ENCODE results near the gene ATP13A4.
"Not testable (repeated sequence)": the region's sequence is repeated elsewhere in the genome, so short reads cannot be mapped to it uniquely, and the experiment has no call there.

ATP13A4 gene

GRCh38 chr3:193553586-193553985 lies 1.1 kb downstream of the ATP13A4 start:
- DNase-seq = no peak

GRCh38 chr3:193552923-193553322 lies 1.8 kb downstream of the ATP13A4 start:
- no peak for DNase-seq

DNA sequence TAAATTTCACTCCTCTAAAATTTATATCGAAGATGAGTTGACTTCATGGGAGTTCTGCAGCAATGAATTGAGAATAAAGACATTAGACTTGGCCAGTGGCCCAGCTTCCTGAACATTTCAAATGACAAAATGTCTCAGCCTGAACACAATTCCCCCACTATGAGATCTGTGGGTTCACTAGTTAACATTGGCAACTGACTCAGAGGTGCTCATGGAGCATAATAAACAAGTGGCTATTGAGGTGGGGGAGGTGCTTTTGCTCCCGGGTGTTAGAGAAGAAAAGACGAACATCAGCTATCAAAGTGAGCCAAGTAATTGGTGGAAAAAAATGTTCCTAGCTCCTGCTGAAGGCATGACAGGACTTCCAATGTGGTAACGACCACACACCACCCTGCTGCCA lies 6.3 kb downstream of the ATP13A4 start:
- no peak for DNase-seq

DNA sequence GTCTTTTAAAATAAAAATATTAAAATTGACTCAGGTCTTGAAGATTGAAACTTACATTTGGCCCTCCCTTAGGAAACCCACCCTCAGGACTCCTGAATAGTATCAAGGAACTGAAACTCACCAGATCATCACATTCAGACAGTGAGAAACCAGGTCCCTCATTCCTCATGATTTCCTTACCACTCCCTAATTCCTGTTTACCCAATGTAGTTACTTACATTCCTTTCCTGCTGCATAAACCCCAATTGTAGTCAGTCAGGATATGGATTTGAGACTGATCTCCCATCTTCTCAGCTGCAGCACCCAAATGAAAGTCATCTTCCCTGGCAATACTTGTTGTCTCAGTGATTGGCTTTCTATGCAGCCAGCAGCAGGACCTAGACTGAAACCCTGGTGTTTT lies 8.6 kb downstream of the ATP13A4 start:
- DNase-seq = no peak

- no peak for DNase-seq
Observed at GRCh38 chr3:193545304-193545703, 9.4 kb downstream of the ATP13A4 start.

DNA sequence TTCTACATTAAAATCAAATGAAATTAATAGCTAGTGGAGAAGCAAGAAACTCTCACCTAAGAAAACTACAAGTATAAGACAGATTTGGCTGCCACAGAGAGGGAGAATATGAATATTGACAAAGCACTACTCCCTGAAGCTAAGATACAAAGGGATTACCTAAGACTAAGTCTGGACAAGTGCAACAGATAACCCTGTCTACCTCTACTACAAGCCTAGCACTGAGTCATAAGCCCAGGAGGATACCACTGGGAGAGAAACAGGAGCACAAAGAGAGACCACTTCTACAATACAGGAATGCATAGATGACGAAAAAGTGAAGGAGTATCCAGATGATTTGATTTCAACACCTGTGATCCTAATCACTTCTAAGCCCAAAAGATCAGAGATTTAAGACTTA lies 10.4 kb downstream of the ATP13A4 start:
- no peak for DNase-seq

GRCh38 chr3:193530231-193531165 lies 24.2 kb downstream of the ATP13A4 start:
- no peak for DNase-seq

- DNase-seq = not testable (repeated sequence)
Observed at GRCh38 chr3:193526085-193526484, 28.6 kb downstream of the ATP13A4 start.

- DNase-seq = no peak
Observed at GRCh38 chr3:193522473-193522872, 32.2 kb downstream of the ATP13A4 start.

DNA sequence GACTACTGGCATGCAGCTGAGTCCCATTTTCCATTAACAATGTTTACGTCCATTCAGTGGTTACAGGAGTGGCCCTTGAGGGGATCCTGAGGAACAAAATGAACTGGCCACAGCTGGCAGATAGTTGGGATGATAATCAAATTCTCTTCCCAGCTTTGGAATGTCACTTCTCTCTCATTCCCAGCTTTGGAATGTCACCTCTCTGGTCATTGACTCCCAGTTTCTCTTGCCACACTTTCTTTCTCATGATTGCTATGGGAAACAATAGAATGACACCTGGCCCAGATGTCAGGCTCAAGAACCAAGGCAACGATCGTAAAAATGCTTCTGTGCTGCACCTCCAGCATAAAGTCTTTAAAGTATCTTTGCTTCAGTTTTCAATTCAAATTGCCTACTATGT lies 34.0 kb downstream of the ATP13A4 start:
- no peak for DNase-seq

- no peak for DNase-seq
Observed at GRCh38 chr3:193515966-193516365, 38.7 kb downstream of the ATP13A4 start.

DNA sequence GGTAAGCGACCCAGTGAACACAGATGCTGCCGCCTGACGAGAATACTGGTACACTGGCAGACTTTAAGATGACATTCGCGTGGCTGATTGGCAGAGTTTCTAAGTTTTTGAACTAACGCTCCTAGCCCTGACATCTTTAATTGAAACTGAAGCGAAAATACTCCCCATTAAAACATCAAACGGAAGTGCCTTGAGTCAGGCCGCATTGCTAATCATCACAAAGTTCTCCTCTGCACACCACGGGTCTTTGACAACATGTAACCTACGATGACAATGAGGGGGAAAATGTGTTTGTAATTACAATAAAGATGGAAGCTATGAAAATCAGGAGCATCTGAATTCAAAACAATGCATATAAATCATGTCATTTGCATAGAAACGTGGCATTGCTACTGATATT lies 44.5 kb downstream of the ATP13A4 start:
- DNase-seq = no peak

- DNase-seq = no peak
Observed at GRCh38 chr3:193509103-193509965, 45.4 kb downstream of the ATP13A4 start.

- DNase-seq = no peak
Observed at GRCh38 chr3:193508108-193508507, 46.6 kb downstream of the ATP13A4 start.

GRCh38 chr3:193507566-193507965 lies 47.1 kb downstream of the ATP13A4 start:
- no peak for DNase-seq

DNA sequence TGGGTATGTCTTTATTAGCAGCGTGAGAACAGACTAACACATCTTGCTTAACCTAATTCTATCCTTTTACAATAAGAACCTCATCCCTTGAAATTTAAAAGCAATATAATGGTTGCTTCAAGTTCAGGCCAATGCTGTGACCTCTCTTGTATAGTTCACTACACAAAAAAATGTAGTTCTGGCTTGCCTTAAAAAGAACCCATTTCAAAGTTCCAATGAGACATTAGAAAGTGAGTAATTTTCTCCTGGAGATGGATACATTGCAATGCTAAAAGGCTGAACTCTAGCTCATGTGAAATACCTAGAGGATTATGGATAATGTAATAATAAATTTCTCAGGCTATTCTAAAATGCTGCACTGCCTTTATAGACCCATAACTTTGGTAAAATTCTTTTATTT lies 47.8 kb downstream of the ATP13A4 start:
- no peak for DNase-seq

- no peak for DNase-seq
Observed at GRCh38 chr3:193502871-193503270, 51.8 kb downstream of the ATP13A4 start.

DNA sequence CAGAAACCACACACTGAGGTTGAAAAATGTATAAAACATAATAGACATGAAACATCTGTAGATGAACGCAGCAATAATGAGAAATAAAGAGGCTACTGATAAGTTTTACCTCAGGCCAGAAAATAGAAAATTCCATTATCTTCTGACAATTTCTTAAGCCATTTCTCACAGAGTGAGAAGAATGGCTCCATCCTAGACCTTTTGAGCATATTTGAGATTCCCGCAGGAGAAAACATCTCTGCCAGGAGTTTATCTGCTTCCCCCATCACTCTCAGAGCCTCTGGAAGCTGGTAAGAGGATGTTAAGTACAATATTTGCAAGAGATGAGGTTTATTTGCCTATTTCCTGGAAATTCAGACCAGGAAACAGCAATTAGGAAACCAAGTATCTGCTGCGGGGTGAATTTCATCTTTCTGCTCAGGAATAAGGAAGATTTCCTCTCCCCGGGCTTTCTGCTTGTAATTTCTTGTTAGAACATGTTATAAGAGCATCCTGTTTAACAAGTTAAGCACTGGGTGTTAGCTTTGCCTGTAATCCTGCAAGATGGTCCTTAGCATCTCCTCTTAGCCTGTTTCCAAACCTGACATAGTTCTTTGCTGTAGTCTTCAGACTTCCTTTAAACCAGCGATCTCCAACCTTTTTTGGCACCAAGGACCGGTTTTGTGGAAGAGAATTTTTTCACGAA lies 54.8 kb downstream of the ATP13A4 start:
- no peak for DNase-seq

GRCh38 chr3:193499136-193499770 lies 55.4 kb downstream of the ATP13A4 start:
- DNase-seq = no peak

- no peak for DNase-seq
Observed at GRCh38 chr3:193498215-193498614, 56.5 kb downstream of the ATP13A4 start.

DNA sequence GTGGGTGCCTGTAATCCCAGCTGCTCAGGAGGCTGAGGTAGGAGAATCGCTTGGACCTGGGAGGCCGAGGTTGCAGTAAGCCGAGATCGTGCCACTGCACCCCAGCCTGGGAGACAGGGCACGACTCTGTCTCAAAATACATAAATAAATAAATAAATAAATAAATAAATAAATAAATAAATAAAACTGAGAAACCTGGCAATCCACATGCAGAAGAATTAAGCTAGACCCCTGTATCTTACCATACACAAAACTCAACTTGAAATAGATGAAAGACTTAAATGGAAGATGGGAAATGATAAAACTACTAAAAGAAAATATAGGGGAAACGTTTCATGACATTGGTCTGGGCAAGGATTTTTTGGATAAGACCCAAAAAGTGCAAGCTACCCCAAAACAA lies 58.0 kb downstream of the ATP13A4 start:
- no peak for DNase-seq

GRCh38 chr3:193491026-193491425 lies 63.7 kb downstream of the ATP13A4 start:
- DNase-seq = no peak

- no peak for DNase-seq
Observed at GRCh38 chr3:193490580-193490979, 64.1 kb downstream of the ATP13A4 start.

Measured in activated naive CD4-positive, alpha-beta T cell (primary cell).